H1 (cell line): ENCODE measurements around the gene AGBL4. TPM values are rescaled to one million over a fixed set of nuclear protein-coding genes. Genes with fewer than 3 reads are reported as not detected.

Experiments
- BCL11A ChIP-seq, 2 experiments: IDR thresholded peaks; one replicate each; pipeline ENCODE4 v1.6.1; 2011; ENCODE audit warnings: low read depth in 2 of 2, low read length in 2 of 2, mild to moderate bottlenecking in 2 of 2
- CHD7 ChIP-seq: fragments of 300-600 bp; sonication (generic); IDR thresholded peaks from 2 replicates; pipeline ENCODE4 v1.7.1; 2012; ENCODE audit warnings: low read length, moderate library complexity, mild to moderate bottlenecking, inconsistent platforms; ENCODE audit not compliant: insufficient replicate concordance
- CTBP2 ChIP-seq: IDR thresholded peaks from 2 replicates; pipeline ENCODE4 v1.7.0; 2011; ENCODE audit warnings: borderline replicate concordance, mild to moderate bottlenecking, moderate library complexity, mixed read lengths, low read length; ENCODE audit not compliant: insufficient read depth, insufficient read length
- EGR1 ChIP-seq: IDR thresholded peaks from 2 replicates; pipeline ENCODE4 v1.6.1; 2011; ENCODE audit warnings: low read depth, low read length, borderline replicate concordance
- EP300 ChIP-seq, 2 experiments: IDR thresholded peaks; 1 replicate in 1 of 2; 2 replicates in 1 of 2; pipeline ENCODE4 v1.6.1; 2011 to 2012; ENCODE audit warnings: low read depth in 2 of 2, low read length in 2 of 2, mild to moderate bottlenecking in 2 of 2, borderline replicate concordance in 1 of 2, inconsistent platforms in 1 of 2, moderate library complexity in 1 of 2
- polyA plus RNA-seq, 7 experiments: library from polyadenylated mRNA; depleted of rRNA in 3 of 7; stranded (reverse) in 5 of 7; unstranded in 2 of 7; fragments of >200 nt in 5 of 7; fragments of 200-250 nt in 2 of 7; gene quantifications; 1 replicate in 5 of 7; 2 replicates in 1 of 7; 4 replicates in 1 of 7; pipeline versions ENCODE4 v1.2.1 to v1.2.3, GENCODE V29; 2011 to 2013; ENCODE audit warnings: missing spikeins in 2 of 7, mixed read lengths in 2 of 7
- total RNA-seq: library from RNA; stranded (reverse); fragmentation: NEBNext Ultra II Directional; extraction: Animal tissue kit (Norgen Biotek cat#: 25700); gene quantifications from 2 replicates; pipeline ENCODE4 v1.2.1, GENCODE V29; 2021

AGBL4 gene
- total and polyA plus RNA-seq, 2 of the 8 experiments (the other 6 are each of a cell fraction or from before 2014, with no cell fraction given) = 0.41 to 0.45 TPM

GRCh38 chr1:48675251-48675650 lies 1348.5 kb downstream of the AGBL4 start (continued):
- no peak for TF ChIP-seq CHD7
- TF ChIP-seq CTBP2 = no peak
- TF ChIP-seq EGR1 = no peak
- TF ChIP-seq EP300 (IDR thresholded peaks at IDR 0.05; ENCODE audit: borderline replicate concordance in 1 of 2, low read depth in 2 of 2, low read length in 2 of 2) = no peak
- TF ChIP-seq BCL11A (IDR thresholded peaks at IDR 0.05; ENCODE audit: low read depth in 2 of 2, low read length in 2 of 2) = no peak
